A549 (cell line): ENCODE measurements around the gene DOCK1. TPM values are rescaled to one million over a fixed set of nuclear protein-coding genes. Genes with fewer than 3 reads are reported as not detected.

Experiments
- ATAC-seq, 2 experiments: fragments of 200-7000 bp in 1 of 2; fragments of >200 bp in 1 of 2; cut with Nextera tagmentation in 1 of 2; cut with Tn5 transposase in 1 of 2; 3 replicates each; pipeline versions ENCODE4 v1.8.0 to v1.9.1; 2018 to 2020; ENCODE audit warnings: mild to moderate bottlenecking in 1 of 2, moderate library complexity in 1 of 2
- CTCF ChIA-PET: fragments of 300-600 bp; sonication (Branson Sonifier 250); formaldehyde crosslinking; extraction: SDS; loops from one replicate; lab custom pipeline; 2021; ENCODE audit warnings: antibody characterized with exemption, inconsistent platforms; lab: Yijun Ruan, JAX
- POLR2A ChIA-PET: fragments of 350-600 bp; formaldehyde crosslinking; extraction: SDS; loops from one replicate; lab custom pipeline; 2021; ENCODE audit warnings: antibody characterized with exemption, inconsistent platforms; lab: Yijun Ruan, JAX
- DNase-seq, 2 experiments: peaks; one replicate each; pipeline versions ENCODE4 v3.0.0 to v3.0.0-alpha.2; 2011 to 2016; ENCODE audit warnings: low read depth in 1 of 2, low spot score in 1 of 2
- FAIRE-seq: peaks from 2 replicates; lab custom pipeline; 2011; peaks lifted over from hg19 to GRCh38; lab: Jason Lieb, UNC
- H3K27ac ChIP-seq, 2 experiments: fragments of >200 bp; sonication (Bioruptor Twin); formaldehyde crosslinking; 3 replicates each; pipeline ENCODE4 v1.5.1; 2016 to 2017
- H3K4me1 ChIP-seq: fragments of >200 bp; sonication (Bioruptor Twin); formaldehyde crosslinking; 3 replicates; pipeline ENCODE4 v1.6.1; 2016
- H3K4me2 ChIP-seq: fragments of >200 bp; sonication (Bioruptor Twin); formaldehyde crosslinking; 3 replicates; pipeline ENCODE4 v1.6.1; 2016
- H3K4me3 ChIP-seq: fragments of >200 bp; sonication (Bioruptor Twin); formaldehyde crosslinking; 3 replicates; pipeline ENCODE4 v1.5.1; 2016
- H3K9me3 ChIP-seq: fragments of >200 bp; sonication (Bioruptor Twin); formaldehyde crosslinking; 3 replicates; pipeline ENCODE4 v1.6.1; 2016
- ATOH8 ChIP-seq: fragments of 250-450 bp; sonication (Bioruptor Pico); IDR thresholded peaks from 2 replicates; pipeline ENCODE4 v1.5.0; 2020; ENCODE audit warnings: low read depth, mild to moderate bottlenecking, moderate library complexity
- BHLHE40 ChIP-seq: IDR thresholded peaks from 2 replicates; pipeline ENCODE4 v1.6.1; 2012; ENCODE audit warnings: low read depth, low read length, inconsistent platforms
- CBX8 ChIP-seq: fragments of 200-600 bp; sonication (generic); IDR thresholded peaks from 2 replicates; pipeline ENCODE4 v1.6.1; 2016
- CHD2 ChIP-seq: fragments of 150-350 bp; IDR thresholded peaks from 2 replicates; pipeline ENCODE4 v1.6.1; 2014; ENCODE audit warnings: low read length; ENCODE audit not compliant: partially characterized antibody
- EHF ChIP-seq: fragments of 250-450 bp; sonication (Bioruptor Pico); IDR thresholded peaks from 2 replicates; pipeline ENCODE4 v1.5.0; 2020; ENCODE audit warnings: mild to moderate bottlenecking
- ESRRA ChIP-seq: fragments of 150-350 bp; IDR thresholded peaks from 2 replicates; pipeline ENCODE4 v1.6.1; 2014; ENCODE audit warnings: mild to moderate bottlenecking, low read length, borderline replicate concordance
- FOSL2 ChIP-seq, 2 experiments: fragments of 450-650 bp in 1 of 2; fragments of >200 bp in 1 of 2; sonication (Bioruptor Twin) in 1 of 2; formaldehyde crosslinking; IDR thresholded peaks; 2 replicates each; pipeline versions ENCODE4 v1.5.0 to v1.6.1; 2016 to 2020; ENCODE audit warnings: mild to moderate bottlenecking in 1 of 2, moderate library complexity in 1 of 2
- HDAC2 ChIP-seq: fragments of 200-600 bp; sonication (generic); IDR thresholded peaks from 2 replicates; pipeline ENCODE4 v1.6.1; 2016
- JUNB ChIP-seq: fragments of >200 bp; sonication (Bioruptor Twin); formaldehyde crosslinking; IDR thresholded peaks from 2 replicates; pipeline ENCODE4 v1.6.1; 2016
- KDM1A ChIP-seq: fragments of 200-600 bp; sonication (generic); IDR thresholded peaks from 2 replicates; pipeline ENCODE4 v1.6.1; 2016; ENCODE audit warnings: low read depth, mild to moderate bottlenecking
- MAFK ChIP-seq: fragments of 450-650 bp; IDR thresholded peaks from 2 replicates; pipeline ENCODE4 v1.6.1; 2014; ENCODE audit not compliant: partially characterized antibody
- POLR2A ChIP-seq: IDR thresholded peaks from 2 replicates; pipeline ENCODE4 v1.6.1; 2012; ENCODE audit warnings: mild to moderate bottlenecking, low read length
- POLR2AphosphoS2 ChIP-seq: conservative IDR thresholded peaks from 2 replicates; pipeline ENCODE4 v1.6.1; 2012; ENCODE audit warnings: low read length, improper control_type of control experiment, inconsistent platforms
- RAD21 ChIP-seq, 2 experiments: fragments of >200 bp in 1 of 2; sonication (Bioruptor Twin) in 1 of 2; formaldehyde crosslinking in 1 of 2; IDR thresholded peaks in 1 of 2; conservative IDR thresholded peaks in 1 of 2; 2 replicates in 1 of 2; 3 replicates in 1 of 2; pipeline ENCODE4 v1.6.1; 2012 to 2018; ENCODE audit warnings: inconsistent platforms in 1 of 2
- REST ChIP-seq: fragments of 200-600 bp; sonication (generic); IDR thresholded peaks from 2 replicates; pipeline ENCODE4 v1.6.1; 2016; ENCODE audit warnings: antibody characterized with exemption, mild to moderate bottlenecking, moderate library complexity
- WGBS: methylation state at CpG from one replicate; pipeline ENCODE4 v1.1.6; 2017; ENCODE audit errors: missing lambda C conversion rate; 5-methylcytosine and 5-hydroxymethylcytosine counted together
- polyA plus RNA-seq, 4 experiments: library from polyadenylated mRNA; depleted of rRNA in 3 of 4; stranded (reverse); fragments of >200 nt; fragmentation: RNase III in 1 of 4; extraction: RNeasy Plus Mini Kit Qiagen cat#74134 plus additional on column Dnase treatment in 1 of 4; gene quantifications; 2 replicates in 3 of 4; 3 replicates in 1 of 4; pipeline ENCODE4 v1.2.3, GENCODE V29; 2011 to 2017
- TF ChIP-seq, protein P1 (sequence below): IDR thresholded peaks from 2 replicates; pipeline ENCODE4 v1.6.1; 2012
- TF ChIP-seq, protein P2 (sequence below): fragments of >200 bp; sonication (Bioruptor Twin); formaldehyde crosslinking; IDR thresholded peaks from 2 replicates; pipeline ENCODE4 v1.6.1; 2016

DOCK1 gene
- polyA plus RNA-seq, 2 of the 4 experiments (the other 2 are of a cell fraction) = 22.6 to 28.2 TPM

DNA sequence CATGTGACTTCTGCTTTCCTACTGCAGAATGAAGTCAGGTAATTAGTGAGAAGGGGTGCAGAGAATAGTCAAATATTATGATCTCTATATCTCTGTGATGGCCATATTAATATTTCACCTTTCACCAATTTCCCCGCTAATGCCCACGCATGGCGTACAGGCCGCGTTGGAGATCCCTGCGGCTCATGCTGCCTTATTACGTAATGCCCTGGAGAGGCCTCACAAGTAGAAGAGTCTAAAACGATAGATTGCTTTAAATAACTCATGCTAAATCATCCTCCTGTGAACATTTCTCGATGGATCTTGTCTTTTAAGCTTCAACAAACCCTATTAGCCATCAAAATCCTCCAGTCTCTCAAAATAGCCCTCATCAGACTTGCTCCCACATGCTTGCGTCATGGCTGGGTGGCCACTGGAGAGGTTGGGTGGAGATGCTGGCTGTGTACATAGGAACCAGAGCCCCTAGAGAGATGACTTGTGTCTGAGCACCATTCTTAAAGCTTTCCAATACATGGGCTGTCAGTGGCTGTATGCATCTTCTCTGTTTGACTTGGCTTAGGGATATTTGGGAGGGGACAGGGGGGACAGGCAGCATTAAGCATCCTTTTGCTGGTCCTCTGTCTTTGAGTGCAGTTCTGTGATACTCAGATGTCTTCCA lies 370.7 kb downstream of the DOCK1 start:
- POLR2A ChIA-PET = no interaction called here
- FAIRE-seq = no peak
- H3K4me3 ChIP-seq = no peak overlapping the region

DNA sequence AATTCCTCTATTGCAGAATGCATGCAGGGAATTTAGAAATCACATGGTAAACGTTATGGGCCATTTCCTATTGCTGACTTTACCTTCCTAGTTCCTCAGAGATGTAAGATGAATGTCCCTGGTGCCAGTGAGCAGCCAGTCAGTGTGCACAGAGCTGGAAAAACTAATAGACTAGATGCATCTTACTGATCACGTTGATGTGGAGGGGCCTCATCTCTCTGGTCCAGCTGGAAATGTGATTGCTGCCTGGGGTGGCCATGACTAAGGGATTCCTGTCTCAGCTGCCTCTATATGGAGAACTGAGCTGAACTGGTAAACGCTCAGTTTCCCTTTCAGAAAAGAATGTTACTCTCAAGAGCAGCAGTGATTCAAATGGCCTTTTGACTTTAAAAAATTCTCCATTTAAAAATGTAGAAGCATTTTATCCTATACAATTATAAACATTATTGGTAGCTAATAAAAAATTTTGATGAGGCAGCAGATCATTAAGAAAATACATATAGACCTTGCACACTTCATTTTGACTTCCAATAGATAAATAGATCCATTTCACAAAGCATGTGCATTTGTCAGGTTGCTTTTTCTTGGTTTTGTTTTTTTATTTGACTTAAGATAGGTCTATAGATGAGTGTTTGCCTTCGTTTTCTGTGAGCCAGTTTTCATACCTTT lies 371.7 kb downstream of the DOCK1 start:
- no peak overlapping the region for H3K27ac ChIP-seq
- TF ChIP-seq MAFK (peak; percentile 23), ESRRA (no peak), JUNB (no peak)
- H3K4me2 ChIP-seq = no peak overlapping the region
- ChIA-PET POLR2A (no interaction called here), CTCF (interaction anchor here (1.2 kb wide), 1 partner anchor 42 kb away, joined by 3 read pairs; no protein-coding TSS in a partner anchor)
- 72% methylated on average over 4 of the region's 4 CpGs for WGBS
- no peak overlapping the region for H3K4me3 ChIP-seq
- FAIRE-seq = no peak
- DNase-seq = no peak
- peaks cover 19% of the 10 kb centered on the region for H3K4me1 ChIP-seq
- no peak for ATAC-seq
- no peaks in the 10 kb centered on the region for H3K9me3 ChIP-seq

More for the DNA sequence above, 370.7 kb downstream of the DOCK1 start:
- CTCF ChIA-PET = interaction anchor here (1.2 kb wide), 1 partner anchor 43 kb away, joined by 3 read pairs; no protein-coding TSS in a partner anchor
- Histone ChIP-seq H3K27ac (no peak overlapping the region), H3K4me2 (no peak overlapping the region), H3K9me3 (no peaks in the 10 kb centered on the region), H3K4me1 (peaks cover 19% of the 10 kb centered on the region)
- TF ChIP-seq CBX8 (no peak), POLR2A (no peak), POLR2AphosphoS2 (no peak)
- 95% methylated on average over 10 of the region's 10 CpGs for WGBS
- ATAC-seq = no peak
- DNase-seq = no peak

DNA sequence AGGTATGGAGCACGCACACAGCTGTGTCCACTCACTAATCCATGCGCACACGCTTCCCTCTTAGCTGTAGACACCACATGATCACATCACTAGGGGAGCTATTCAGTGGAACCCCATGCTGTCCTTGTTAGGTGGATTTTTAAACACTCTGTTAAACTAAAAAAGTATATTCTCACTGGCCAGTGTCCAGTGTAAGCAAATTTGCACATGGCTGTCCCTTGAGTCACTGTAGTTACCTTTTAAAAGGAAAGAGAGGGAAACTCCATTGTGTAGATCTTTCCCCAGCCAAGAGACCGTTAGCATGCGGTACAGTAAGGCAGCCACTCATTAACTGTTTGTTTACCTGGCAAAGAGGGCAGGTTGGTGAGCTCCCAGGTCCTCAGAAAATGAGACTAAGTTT lies 372.8 kb downstream of the DOCK1 start:
- Histone ChIP-seq H3K27ac (peak overlapping the region in 1 of 2 experiments; percentile 41; a peak in 1 of 6 replicates), H3K4me1 (peaks cover 19% of the 10 kb centered on the region), H3K9me3 (no peaks in the 10 kb centered on the region), H3K4me2 (peak overlapping the region; percentile 33; the same call in 2 of the 3 replicates), H3K4me3 (no peak overlapping the region)
- ChIA-PET CTCF (interaction anchor here (0.6 kb wide), 1 partner anchor 1396 kb away, joined by 3 read pairs; no protein-coding TSS in a partner anchor), POLR2A (no interaction called here)
- no peak for TF ChIP-seq REST
- TF ChIP-seq ESRRA = no peak
- TF ChIP-seq, protein P1, sequence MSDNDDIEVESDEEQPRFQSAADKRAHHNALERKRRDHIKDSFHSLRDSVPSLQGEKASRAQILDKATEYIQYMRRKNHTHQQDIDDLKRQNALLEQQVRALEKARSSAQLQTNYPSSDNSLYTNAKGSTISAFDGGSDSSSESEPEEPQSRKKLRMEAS = 0 out of 2 replicates have a peak, but pooled peaks have one; percentile 21
- WGBS = 52% methylated on average over 5 of the region's 5 CpGs
- peak in 1 of 2 experiments; percentile 69; a peak in 3 of 6 replicates for ATAC-seq
- DNase-seq = peak in 1 of 2 experiments; percentile 21
- no peak for FAIRE-seq

- H3K4me1 ChIP-seq = peaks cover 19% of the 10 kb centered on the region
- no peaks in the 10 kb centered on the region for H3K9me3 ChIP-seq
- ATAC-seq (no peak; a peak in 1 of 6 replicates), DNase-seq (peak in 1 of 2 experiments; percentile 22), FAIRE-seq (no peak)
- no peak overlapping the region for H3K27ac ChIP-seq
- ChIA-PET POLR2A (no interaction called here), CTCF (no interaction called here)
- WGBS = 25% methylated on average over 5 of the region's 5 CpGs
- no peak overlapping the region for H3K4me3 ChIP-seq
- peak overlapping the region; percentile 43 for H3K4me2 ChIP-seq
- TF ChIP-seq REST (no peak), KDM1A (no peak), ATOH8 (CRISPR knock-in tag) (no peak), RAD21 (conservative IDR thresholded peaks at IDR 0.05 in 1 of 2, IDR thresholded peaks at IDR 0.05 in 1 of 2) (no peak), FOSL2 (IDR thresholded peaks at IDR 0.05) (no peak), FOSL2 (CRISPR knock-in tag; IDR thresholded peaks at IDR 0.05) (no peak), JUNB (no peak), BHLHE40 (no peak), EHF (CRISPR knock-in tag) (no peak), CHD2 (no peak), HDAC2 (no peak)
- TF ChIP-seq, protein P2, sequence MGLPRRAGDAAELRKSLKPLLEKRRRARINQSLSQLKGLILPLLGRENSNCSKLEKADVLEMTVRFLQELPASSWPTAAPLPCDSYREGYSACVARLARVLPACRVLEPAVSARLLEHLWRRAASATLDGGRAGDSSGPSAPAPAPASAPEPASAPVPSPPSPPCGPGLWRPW = no peak
- TF ChIP-seq, protein P1 = no peak
These were observed 374.1 kb downstream of the DOCK1 start for GRCh38 chr10:127279334-127279774.
